ENCODE measurements around the gene ELMOD1.

The ELMOD1 gene

GRCh38 chr11:107619926-107620325 is 29.0 kb downstream of the ELMOD1 start:
- peaks cover 2% of the 10 kb centered on the region for H3K27me3 ChIP-seq (ENCODE audit: insufficient read depth, poor library complexity, severe bottlenecking)
- no peak for TF ChIP-seq REST (IDR thresholded peaks at IDR 0.05; ENCODE audit: insufficient replicate concordance, low read depth)
- no peak for TF ChIP-seq POLR2AphosphoS5 (IDR thresholded peaks at IDR 0.05; ENCODE audit: low read depth)
- no peak for TF ChIP-seq CTCF (IDR thresholded peaks at IDR 0.05; ENCODE audit: insufficient read depth, low read length)
- TF ChIP-seq GABPA (IDR thresholded peaks at IDR 0.05; ENCODE audit: low read depth), result no peak
- no peak for TF ChIP-seq SPI1 (IDR thresholded peaks at IDR 0.05; ENCODE audit: borderline replicate concordance, low read depth)
- no peak overlapping the region for H3K4me3 ChIP-seq (replicated peaks; ENCODE audit: insufficient read depth, low read length)
- DNase-seq (ENCODE audit: low read depth in 1 of 2, low spot score in 1 of 2), result no peak
- H3K27ac ChIP-seq (replicated peaks), result no peak overlapping the region

DNA sequence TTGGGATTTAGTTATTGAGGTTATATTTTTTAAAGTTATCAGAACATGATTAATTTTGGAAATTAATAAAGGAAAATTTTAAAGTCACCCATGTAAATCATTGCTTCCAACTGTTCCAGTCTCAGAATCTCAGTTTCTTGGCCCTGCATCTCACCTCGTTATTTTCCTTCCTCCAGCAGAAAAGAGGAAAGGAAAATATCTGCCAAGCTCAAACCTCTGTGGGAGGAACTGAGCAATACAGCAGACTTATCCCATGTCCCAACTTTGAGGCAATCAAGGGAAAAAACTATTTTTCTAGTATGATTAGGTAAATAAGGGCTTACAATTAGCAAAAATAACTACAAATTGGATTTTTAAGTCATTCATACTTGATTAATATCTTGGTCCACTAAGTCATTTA is 30.1 kb downstream of the ELMOD1 start:
- Histone ChIP-seq H3K27me3 (ENCODE audit: insufficient read depth, poor library complexity, severe bottlenecking) (peaks cover 10% of the 10 kb centered on the region), H3K4me3 (replicated peaks; ENCODE audit: insufficient read depth, low read length) (no peak overlapping the region), H3K27ac (replicated peaks) (no peak overlapping the region)
- no peak for DNase-seq (ENCODE audit: low read depth in 1 of 2, low spot score in 1 of 2)
- no peak for TF ChIP-seq POLR2AphosphoS5 (IDR thresholded peaks at IDR 0.05; ENCODE audit: low read depth)
- no peak for TF ChIP-seq SPI1 (IDR thresholded peaks at IDR 0.05; ENCODE audit: borderline replicate concordance, low read depth)
- no peak for TF ChIP-seq REST (IDR thresholded peaks at IDR 0.05; ENCODE audit: insufficient replicate concordance, low read depth)
- TF ChIP-seq GABPA (IDR thresholded peaks at IDR 0.05; ENCODE audit: low read depth), result no peak
- TF ChIP-seq CTCF (IDR thresholded peaks at IDR 0.05; ENCODE audit: insufficient read depth, low read length), result no peak

- Histone ChIP-seq H3K4me3 (replicated peaks; ENCODE audit: insufficient read depth, low read length) (no peak overlapping the region), H3K27me3 (ENCODE audit: insufficient read depth, poor library complexity, severe bottlenecking) (peaks cover 10% of the 10 kb centered on the region), H3K27ac (replicated peaks) (no peak overlapping the region)
- no peak for DNase-seq (ENCODE audit: low read depth in 1 of 2, low spot score in 1 of 2)
- TF ChIP-seq CTCF (IDR thresholded peaks at IDR 0.05; ENCODE audit: insufficient read depth, low read length), result no peak
- no peak for TF ChIP-seq SPI1 (IDR thresholded peaks at IDR 0.05; ENCODE audit: borderline replicate concordance, low read depth)
- no peak for TF ChIP-seq REST (IDR thresholded peaks at IDR 0.05; ENCODE audit: insufficient replicate concordance, low read depth)
- TF ChIP-seq POLR2AphosphoS5 (IDR thresholded peaks at IDR 0.05; ENCODE audit: low read depth), result no peak
- TF ChIP-seq GABPA (IDR thresholded peaks at IDR 0.05; ENCODE audit: low read depth), result no peak
These were observed 32.2 kb downstream of the ELMOD1 start for GRCh38 chr11:107623183-107623582.
